GM19240 (cell line): ENCODE measurements around the gene HRH2.
A peak's percentile ranks its signal among the peaks of the same experiment; 100 is the strongest.
"Not testable (repeated sequence)": the region's sequence is repeated elsewhere in the genome, so short reads cannot be mapped to it uniquely, and the experiment has no call there.

Experiments used
- DNase-seq: peaks from one replicate; pipeline ENCODE4 v3.0.0; 2011; ENCODE audit warnings: low spot score; ENCODE audit not compliant: insufficient read length

HRH2 gene

DNA sequence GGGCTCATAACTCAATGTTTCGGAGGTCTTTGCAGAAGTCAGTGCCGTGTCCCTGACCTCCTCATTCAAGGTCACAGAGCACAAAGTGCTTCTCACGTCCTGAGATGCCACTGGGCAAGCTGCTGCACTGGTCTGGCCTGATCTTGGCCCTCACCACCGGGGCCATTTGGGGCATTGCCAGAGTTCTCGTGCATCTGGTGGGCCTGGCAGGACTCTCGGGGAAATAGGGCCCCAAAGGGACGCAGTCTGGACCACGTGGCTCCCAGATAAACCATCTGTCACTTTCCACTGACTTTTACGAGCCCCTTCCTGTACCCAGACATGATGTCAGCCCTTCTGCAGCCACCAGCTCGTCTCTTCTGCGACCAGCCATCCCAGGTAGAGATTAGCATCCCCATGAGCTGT is 54.8 kb downstream of the HRH2 start:
- no peak for DNase-seq

DNA sequence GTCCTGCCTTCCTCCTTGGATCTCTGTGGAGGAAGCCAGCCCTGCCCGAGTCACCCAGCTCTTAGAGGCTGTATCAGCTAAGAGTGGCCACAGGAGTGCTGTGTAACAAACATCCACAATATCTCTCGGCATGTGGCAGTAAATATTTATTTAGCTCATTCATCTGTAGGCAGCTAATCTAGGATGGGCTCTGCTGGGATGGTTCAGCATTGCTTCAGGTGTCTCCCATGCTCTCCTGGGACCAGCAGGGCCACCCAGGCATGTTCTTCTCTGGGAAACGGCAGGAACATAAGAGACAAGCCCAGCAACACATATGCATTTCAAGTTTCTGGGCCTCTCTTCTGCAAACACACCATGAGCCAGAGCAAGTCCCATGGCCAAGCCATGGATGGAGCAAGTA is 56.1 kb downstream of the HRH2 start:
- no peak for DNase-seq

DNA sequence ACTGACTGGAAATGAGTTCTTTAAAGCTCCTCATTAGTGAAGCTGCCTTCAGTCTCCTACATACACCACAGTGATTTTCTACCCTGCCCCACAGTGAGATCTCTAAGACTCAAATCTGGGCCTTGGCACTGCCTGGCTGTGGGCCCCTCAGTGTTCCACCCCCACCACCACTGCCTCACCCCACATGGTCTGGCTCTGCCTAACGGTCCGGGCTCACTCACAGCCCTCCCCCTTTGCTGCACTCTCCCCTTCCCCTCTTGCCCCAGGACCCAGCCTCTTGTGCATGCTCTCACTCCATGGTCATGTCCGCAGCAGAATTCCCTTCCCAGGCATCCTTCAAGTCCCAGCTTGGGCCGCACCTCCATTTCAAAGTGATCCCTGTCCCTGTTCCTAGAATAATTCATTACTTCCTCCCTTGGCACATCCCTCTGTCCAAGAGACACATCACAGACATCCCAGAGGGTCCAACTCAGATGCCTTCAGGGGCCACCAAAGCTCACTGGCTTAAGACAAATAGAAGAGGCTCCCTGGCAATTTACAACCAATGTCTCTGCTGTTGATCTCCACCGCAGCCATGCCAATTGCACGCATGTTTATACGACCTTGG is 56.7 kb downstream of the HRH2 start:
- no peak for DNase-seq

DNA sequence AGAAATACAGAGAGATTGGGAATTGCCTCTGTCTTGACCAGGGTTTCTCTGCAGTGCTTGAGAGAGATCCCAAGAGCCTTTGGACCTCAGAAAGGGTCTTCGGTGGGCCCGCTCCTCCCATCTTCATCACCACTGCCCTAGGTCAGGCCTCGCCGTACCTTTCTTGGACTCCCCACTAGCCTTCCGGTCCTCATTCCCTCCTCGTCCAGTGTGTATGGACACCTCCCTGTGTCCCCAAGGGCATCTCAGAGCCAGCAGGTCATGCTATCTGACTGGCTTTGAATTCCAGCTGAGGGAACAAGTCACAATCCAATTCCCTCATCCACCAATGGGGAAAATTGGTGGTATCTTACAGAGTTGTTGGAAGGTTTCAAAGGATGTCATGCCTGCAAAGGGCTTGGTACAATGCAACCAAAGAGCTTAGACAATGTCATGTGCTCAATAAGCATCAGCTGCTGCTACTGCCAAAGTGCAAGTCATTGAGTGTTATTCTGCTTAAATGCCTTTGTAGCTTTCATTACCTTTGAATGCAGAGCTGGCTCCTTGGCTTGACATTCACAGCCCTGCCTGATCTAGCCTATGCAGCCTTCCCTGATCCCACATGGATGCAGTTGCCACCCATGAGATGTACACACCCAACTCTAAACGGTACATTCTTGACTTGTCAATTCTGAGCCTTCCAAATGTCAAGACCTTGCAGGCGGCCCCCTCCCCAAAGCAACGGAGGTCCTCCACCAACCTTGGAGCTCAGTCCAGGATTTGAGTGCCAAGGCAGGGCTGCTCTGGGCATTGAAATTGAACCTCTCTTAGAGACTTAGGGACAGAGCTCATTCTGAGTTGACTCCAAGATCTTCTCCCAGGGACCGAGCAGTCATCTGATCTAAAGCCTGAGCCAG is 58.0 kb downstream of the HRH2 start:
- DNase-seq: no peak

DNA sequence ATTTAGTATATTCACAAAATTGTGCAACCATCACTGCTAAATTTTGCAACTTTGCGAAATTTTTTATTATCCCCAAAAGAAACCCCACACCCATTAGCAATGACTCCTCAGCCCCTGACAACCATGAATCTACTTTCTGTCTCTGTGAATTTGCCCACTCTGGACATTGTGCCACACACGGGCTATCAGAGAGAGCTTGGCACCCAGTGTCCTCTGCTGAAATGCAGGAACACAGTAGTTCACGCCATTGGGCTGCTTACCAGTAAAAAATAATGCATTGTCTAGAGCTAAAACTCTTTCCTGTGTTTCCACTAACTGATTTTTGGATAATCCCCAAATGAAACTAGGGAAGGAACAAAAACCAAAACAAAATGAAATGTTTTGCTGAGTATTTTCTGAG is 60.0 kb downstream of the HRH2 start:
- DNase-seq: no peak

DNA sequence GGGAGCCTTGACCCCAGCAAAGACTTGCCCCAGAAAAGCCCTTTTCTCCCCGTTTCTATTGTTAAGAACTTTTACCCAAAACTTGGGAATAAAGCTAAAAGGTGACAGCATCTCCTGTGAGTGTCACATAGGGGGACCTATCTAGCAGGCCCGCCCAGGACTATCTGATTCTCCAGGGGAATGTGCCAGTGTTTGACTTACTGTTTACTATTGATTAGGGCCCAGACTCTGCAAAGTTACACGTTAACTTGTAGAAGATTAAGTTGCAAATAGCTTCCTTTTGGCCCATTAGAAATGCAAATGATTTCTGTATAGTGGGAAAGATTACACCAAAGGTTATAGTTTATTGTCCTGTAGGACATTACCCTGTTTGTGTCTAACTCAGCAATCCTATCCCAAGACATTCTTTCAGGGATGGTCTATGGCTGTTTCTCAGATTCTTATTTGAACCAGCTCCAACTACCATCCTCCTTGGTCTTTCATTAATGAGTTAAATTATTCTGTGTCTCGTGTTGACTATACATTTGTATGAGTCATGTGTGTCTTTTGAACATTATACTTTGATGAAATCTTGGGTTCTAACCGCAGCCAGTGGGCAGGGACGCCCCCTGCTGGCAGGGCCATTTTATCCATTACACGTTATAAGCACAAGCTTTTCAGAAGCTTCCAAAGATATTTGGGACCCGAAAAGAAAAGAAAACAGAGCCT is 60.7 kb downstream of the HRH2 start:
- no peak for DNase-seq

DNA sequence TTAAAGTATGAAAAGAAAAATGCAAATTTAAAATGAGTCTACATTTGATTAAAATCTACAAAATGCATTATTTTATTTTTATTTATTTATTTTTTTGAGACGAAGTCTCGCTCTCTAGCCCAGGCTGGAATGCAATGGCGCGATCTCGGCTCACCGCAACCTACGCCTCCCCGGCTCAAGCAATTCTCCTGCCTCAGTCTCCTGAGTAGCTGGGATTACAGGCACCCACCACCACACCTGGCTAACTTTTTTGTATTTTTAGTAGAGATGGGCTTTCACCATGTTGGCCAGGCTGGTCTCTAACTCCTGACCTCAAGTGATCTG is 61.2 kb downstream of the HRH2 start:
- not testable (repeated sequence) for DNase-seq

DNA sequence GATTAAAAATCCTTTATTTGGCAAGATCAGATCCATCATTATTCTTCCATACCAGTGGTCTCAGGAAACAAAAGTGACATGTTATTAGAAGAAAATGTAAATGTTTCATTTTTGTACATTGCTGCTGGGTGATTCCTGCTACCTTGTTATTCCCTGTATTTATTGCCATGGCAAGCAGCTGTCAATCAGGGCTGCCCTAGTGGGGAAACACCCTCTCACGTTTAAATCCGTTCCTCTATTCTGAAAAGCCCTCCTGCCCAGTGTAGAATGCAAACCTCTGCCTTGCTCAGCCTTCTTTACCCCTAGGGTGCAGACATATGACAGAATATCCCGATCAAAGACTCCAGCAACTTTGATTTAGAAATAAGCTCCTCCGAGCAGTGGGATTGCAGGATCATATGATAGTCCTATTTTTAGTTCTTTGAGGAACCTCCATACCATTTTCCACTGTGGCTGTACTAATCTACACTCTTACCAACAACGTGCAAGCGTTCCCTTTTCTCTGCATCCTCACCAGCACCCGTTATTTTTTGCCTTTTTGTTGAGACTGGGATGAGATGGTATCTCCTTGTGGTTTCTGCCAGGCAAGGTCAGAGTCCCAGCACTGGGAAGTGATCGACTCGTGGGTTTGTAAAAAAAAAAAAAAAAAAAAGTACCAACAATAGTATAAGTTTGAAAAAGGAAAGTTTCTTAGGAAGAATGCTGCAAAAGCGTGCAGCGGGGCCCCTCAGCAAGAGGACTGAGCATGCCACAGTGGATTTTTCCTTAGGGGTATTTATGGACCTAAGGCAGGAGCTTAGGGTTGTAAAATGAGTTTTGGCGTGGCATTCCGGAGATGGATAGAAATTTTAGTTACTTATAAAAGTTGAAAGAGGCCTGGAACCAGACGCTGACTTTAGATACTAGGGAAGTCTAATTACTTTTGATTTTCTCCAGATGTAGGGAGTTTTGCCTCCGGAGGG is 66.7 kb downstream of the HRH2 start:
- no peak for DNase-seq

DNA sequence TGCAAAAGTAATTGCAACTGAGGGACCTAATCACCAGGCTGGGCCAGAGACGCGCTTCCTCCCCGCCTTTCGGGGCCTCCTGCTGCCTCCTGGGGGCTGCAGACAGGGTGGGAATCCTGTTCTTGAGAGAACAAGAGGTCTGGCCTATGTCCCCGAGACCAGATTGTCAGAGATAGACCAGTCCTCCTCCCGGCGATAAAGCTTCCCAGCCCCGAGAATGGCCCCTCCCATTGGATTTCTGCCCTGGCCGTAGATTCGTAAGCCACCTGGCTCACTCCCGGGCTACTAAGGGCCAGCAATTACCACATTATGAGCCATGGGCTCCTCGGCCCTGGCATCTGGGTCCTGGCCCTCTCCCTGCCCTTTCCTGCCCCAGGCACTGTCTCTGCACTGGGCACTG is 70.4 kb downstream of the HRH2 start:
- DNase-seq: no peak

DNA sequence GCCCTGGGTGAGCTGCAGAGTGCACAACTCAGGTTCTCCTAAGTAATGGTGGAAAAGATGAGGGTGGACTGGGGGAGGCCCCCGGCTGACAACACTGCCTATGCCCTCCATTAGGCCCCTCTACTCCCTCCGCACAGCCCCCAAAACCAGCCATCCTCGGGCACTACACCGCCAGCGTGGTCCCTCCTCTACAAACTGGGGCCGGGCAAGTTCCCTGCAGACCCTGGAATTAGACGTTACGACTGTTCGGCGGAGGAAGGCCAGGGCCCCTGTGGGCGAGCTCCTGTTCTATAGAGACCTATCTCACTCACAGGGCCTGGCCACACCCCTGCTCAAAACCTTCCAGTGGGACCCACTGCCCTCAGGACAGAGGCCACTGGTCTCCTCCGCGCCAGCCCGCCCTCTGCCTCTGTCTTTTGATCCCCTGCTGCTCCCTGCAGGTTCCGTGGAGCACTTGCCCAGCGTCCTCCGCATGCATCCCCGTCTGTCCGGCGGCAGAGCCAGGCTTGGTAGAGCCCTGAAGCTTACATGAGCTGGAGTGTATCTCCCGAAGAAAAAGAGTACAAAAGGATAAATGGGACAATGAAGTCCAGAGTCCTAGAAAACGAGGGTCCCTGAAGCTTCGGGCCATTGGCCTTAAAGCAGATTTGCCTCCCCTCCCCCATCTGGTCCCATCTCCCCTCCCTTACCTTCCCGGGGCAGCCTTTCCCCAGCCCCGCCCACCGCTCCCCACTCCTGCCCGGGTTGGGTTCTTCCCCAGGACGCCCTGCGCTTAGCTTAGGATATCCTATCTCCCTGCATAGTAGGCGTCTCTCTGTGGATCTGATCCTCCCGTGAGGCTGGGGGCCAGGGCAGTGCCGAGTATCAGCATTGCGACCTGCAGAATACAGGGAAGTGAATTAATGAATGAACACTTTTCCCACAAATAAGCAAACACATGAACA is 71.3 kb downstream of the HRH2 start:
- DNase-seq: no peak

DNA sequence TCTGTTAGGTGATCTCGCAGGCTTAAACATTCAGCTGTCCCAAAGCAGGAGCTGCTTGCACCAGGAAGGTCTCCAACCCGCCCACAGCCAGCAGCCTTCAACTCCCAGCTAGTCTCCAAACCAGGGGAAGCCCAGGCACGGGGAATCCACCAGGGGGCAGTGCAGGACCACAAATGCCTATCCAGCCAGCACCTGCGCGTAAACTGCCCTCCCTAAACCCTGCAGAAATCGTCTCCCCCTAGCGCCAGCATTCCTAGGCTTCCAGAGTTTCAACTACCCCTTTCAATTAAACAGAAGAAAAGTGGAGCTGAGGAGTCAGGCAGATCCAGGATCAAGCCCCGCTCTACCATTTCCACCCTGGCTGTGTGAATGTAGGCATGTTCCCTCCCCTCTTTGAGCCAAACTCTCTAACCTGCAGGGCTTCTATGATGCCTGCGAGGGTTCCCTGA is 72.0 kb downstream of the HRH2 start:
- DNase-seq: peak; percentile 88

DNA sequence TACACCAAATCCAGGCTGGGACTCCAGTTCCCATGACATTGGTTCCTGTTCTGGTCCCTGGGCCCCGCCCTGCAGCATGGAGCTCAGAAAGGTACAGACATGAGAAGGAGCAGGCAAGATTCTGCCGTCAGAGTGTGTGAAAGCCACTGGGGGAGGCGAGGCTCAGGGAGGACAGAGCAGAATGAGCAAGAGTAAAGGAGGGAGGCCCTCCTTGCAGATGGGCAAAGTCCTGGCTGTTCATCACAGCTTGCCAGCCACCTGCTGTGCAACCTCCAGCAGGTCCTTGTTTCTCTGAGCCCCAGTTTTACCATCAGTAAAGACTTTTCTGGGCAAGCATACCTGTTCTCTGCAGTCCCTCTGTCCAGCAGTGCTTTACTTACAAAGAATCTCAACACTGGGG is 73.3 kb downstream of the HRH2 start:
- DNase-seq: no peak

DNA sequence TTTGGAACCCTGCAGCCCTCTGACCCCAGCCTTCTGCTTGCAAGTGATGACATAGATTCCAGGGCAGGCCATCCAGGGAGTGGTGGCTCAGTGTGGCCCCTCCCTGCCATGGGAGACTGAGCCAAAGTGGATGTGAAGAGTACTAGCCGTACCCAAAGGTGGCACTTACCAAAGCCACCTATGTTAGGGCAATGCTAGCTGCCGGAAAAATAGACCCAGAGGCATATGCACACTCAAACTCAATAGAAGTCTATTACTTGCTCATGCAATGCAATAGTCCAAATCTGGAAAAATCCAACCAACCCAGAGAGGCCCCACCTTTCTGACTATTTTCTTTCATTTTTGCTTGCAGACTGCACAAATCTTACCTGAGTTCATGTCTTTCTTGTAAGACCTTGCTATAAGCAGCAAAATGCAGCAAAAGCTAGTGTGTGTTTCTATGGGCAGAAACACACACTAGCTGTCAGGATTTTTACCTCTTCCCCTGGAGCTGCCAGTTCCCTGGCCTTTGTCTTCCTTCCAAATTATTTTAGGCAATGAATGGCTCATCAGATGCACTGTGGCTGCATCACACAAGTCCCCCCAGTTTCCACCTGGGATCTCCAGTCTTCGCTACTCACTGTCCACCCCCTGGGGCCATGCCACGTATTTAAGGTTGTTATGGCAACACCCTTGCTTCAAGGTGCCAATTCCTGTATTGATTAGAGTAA is 74.0 kb downstream of the HRH2 start:
- no peak for DNase-seq

DNA sequence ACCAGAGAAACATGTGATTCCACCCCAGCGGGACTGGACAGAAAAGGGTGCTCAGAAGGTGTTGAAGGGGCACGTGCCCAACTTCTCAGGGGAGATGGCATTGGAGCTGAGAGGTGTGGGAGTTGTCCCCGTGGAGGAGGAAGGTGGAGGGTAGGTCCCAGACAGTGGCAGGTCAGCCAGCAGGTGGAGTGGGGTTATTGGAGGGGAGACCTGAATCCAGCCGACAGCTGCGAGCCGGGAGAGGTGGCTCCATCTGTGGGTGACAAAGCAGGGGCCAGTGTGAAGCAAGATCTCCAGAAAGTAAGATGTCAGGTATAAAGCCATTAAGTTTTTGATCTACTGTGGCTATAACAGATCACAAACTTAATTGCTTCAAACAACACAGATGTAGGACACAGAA is 75.1 kb downstream of the HRH2 start:
- no peak for DNase-seq

DNA sequence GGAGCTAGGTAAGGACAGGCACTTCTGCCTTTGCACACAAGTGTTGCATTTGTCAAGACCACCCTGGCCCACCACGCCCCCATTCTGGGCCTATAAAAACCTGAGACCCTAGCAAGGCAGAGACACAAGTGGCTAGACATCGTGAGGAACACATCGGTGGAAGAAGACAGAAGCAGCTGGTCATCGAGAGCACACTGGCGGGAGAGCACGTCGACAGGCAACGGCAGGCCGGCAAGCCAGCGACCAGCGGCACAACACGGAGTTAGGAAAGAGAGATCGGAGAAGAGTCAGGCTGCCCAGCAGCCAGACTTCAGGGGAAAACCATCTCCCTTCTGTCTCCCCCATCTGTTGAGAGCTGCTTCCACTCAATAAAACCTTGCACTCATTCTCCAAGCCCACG is 76.1 kb downstream of the HRH2 start:
- no peak for DNase-seq

DNA sequence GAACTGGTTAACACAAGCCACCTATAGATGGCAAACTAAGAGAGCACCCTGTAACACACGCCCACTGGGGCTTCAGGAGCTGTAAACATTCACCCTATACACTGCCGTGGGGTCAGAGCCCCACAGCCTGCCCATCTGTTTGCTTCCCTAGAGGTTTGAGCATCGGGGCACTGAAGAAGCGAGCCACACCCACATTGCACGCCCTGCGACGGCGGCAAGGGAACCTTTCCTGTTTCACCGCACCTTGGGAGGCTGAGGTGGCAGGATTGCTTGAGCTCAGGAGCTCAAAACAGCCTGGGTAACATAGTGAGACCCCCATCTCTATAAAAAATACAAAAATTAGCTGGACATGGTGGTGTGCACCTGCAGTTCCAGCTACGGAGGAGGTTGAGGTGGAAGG is 76.6 kb downstream of the HRH2 start:
- DNase-seq: no peak

DNA sequence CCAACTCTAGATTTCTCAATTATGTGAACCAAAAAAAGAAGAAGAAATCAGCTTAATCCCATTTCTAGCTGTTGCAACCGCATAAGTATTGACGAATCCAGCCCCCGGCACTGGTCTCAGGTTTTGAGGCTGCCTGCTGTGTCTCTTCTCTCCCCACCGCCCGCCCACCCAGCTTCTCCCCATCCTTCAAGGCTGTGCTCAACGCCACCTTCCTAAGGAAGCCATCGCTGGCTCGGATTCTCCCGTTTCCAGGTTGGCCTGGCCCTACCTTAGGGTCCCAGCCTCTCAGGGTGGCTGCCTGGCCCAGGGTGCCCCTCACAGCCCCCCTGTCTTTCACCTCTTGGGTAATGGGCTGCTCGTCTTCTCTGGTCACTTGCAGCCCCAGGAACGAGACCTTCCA is 77.8 kb downstream of the HRH2 start:
- no peak for DNase-seq

DNA sequence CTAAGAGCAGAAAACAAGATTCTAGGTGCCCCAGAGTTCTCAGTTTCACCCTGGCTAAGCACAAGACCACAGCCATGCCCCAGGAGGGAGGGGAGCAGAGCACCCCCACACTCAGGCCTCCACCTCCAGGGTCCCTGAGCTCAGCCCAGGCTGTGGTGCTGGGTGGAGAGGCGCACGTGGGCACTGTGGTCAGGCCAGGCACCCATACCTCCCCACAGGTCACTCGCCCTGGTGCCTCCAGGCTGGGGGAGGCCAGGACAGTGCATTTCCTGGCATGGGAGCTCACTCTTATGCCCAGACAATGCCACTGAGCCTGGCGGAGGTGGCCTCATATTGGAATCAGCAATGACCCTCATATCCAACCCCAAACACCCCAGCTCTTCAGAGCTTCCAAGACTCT is 78.8 kb downstream of the HRH2 start:
- no peak for DNase-seq

DNA sequence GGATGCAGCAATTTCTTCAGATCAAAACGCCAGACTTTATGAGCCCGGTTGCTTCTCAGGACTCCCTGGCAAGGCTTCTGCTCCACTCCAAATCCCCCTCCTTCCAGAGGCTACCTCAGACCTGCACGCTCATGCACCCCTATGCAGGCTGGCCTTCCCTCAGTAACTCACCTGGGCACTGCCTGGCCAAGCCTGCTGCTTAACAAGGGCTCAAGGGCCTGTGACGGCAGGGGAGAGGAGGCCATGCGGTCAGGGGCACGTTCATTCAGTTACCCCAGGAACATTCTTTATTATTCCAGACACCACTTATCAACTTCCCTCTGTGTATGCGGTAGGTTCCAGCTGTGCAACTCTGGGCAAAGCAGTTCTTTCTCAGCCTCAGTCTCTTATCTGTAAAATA is 79.6 kb downstream of the HRH2 start:
- DNase-seq: no peak

DNA sequence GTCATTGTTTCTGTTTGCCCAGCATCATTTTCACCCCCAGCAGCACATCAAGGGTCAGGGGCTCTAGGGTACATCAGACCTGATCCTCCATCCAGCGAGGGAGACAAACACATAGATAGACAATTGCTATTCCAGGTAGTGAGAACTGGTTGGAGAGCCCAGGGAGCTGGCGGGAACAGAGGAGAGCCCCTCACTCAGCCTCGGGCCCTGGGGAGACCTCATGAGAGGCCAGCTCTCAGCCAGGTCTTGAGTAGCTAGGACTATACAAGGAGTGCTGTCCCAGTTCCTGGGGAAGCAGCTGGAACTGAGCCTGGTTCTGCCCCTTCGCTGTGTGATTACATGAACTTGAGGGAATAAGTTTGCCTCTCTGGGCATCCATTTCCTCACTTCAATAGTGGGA is 80.3 kb downstream of the HRH2 start:
- DNase-seq: no peak
